ENCODE results near the gene PMVK. TPM values are rescaled to one million over a fixed set of nuclear protein-coding genes. Genes with fewer than 3 reads are reported as not detected.
A peak's percentile ranks its signal among the peaks of the same experiment; 100 is the strongest.

PMVK gene
- total and polyA plus RNA-seq, 2 donors from 2014 or later: 42.0 to 132 TPM

DNA sequence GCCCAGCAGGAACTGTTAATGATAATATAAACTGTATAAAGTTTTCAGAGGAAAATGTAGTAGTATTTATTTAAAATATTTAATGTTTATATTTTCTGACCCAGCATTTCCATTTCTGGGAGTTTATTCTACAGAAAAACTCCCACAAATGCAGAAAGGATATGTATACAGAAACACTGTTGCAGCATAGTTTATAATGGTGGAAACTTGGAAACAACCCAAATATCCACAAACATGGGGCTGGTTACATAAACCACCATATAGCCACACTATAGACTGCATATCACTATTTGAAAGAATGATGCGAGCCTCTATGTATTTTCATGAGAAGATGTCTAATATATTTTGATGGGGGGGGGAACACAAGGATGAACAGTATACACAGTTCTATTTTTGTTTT, 34.9 kb downstream of the PMVK start:
- H3K36me3 ChIP-seq (ENCODE audit: control insufficient read depth in 2 of 3, insufficient read depth in 3 of 3, low read length in 3 of 3): no peaks in the 10 kb centered on the region
- no peak overlapping the region for H3K27ac ChIP-seq (ENCODE audit: low read depth in 2 of 2, low read length in 2 of 2)
- no peaks in the 10 kb centered on the region for H3K4me1 ChIP-seq (ENCODE audit: control insufficient read depth in 2 of 3, insufficient read depth in 2 of 3, low read depth in 1 of 3, low read length in 3 of 3)
- H3K9ac ChIP-seq (ENCODE audit: low read length in 3 of 3): no peak overlapping the region
- TF ChIP-seq, protein P1, sequence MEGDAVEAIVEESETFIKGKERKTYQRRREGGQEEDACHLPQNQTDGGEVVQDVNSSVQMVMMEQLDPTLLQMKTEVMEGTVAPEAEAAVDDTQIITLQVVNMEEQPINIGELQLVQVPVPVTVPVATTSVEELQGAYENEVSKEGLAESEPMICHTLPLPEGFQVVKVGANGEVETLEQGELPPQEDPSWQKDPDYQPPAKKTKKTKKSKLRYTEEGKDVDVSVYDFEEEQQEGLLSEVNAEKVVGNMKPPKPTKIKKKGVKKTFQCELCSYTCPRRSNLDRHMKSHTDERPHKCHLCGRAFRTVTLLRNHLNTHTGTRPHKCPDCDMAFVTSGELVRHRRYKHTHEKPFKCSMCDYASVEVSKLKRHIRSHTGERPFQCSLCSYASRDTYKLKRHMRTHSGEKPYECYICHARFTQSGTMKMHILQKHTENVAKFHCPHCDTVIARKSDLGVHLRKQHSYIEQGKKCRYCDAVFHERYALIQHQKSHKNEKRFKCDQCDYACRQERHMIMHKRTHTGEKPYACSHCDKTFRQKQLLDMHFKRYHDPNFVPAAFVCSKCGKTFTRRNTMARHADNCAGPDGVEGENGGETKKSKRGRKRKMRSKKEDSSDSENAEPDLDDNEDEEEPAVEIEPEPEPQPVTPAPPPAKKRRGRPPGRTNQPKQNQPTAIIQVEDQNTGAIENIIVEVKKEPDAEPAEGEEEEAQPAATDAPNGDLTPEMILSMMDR (IDR thresholded peaks at IDR 0.05; ENCODE audit: borderline replicate concordance, extremely low read depth, insufficient read depth): no peak
- no peak for DNase-seq
- H3K27me3 ChIP-seq (ENCODE audit: control insufficient read depth, insufficient read depth, low read length): no peaks in the 10 kb centered on the region
- H3K4me3 ChIP-seq (ENCODE audit: low read length in 3 of 3): no peak overlapping the region
- intact Hi-C loops (cut with DNase I): no loop called here
- no peak for FAIRE-seq
- H3K9me3 ChIP-seq (ENCODE audit: control insufficient read depth in 2 of 3, insufficient read depth in 1 of 3, low read length in 3 of 3): no peaks in the 10 kb centered on the region

DNA sequence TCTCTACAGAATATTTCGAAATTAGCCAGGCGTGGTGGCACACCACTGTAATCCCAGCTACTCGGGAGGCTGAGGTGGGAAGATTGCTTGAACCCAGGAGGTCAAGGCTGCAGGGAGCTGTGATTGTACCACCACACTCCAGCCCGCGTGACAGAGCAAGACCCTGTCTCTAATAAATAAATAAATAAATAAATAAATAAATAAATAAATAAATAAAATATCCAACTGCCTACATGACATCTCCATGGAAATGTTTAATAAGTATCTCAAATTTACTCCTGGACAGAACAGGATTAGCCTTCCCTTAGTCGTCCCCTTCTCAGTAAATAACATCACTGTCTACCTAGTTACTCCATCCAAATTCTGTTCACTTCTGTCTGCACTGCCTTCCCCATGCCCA, 37.5 kb downstream of the PMVK start:
- no peak for DNase-seq
- no peaks in the 10 kb centered on the region for H3K27me3 ChIP-seq (ENCODE audit: control insufficient read depth, insufficient read depth, low read length)
- H3K27ac ChIP-seq (ENCODE audit: low read depth in 2 of 2, low read length in 2 of 2): no peak overlapping the region
- FAIRE-seq: no peak
- TF ChIP-seq, protein P1 (IDR thresholded peaks at IDR 0.05; ENCODE audit: borderline replicate concordance, extremely low read depth, insufficient read depth): no peak
- intact Hi-C loops (cut with DNase I): no loop called here
- no peak overlapping the region for H3K9ac ChIP-seq (ENCODE audit: low read length in 3 of 3)
- no peak overlapping the region for H3K4me3 ChIP-seq (ENCODE audit: low read length in 3 of 3)
- H3K9me3 ChIP-seq (ENCODE audit: control insufficient read depth in 2 of 3, insufficient read depth in 1 of 3, low read length in 3 of 3): no peaks in the 10 kb centered on the region
- H3K4me1 ChIP-seq (ENCODE audit: control insufficient read depth in 2 of 3, insufficient read depth in 2 of 3, low read depth in 1 of 3, low read length in 3 of 3): no peaks in the 10 kb centered on the region
- no peaks in the 10 kb centered on the region for H3K36me3 ChIP-seq (ENCODE audit: control insufficient read depth in 2 of 3, insufficient read depth in 3 of 3, low read length in 3 of 3)

DNA sequence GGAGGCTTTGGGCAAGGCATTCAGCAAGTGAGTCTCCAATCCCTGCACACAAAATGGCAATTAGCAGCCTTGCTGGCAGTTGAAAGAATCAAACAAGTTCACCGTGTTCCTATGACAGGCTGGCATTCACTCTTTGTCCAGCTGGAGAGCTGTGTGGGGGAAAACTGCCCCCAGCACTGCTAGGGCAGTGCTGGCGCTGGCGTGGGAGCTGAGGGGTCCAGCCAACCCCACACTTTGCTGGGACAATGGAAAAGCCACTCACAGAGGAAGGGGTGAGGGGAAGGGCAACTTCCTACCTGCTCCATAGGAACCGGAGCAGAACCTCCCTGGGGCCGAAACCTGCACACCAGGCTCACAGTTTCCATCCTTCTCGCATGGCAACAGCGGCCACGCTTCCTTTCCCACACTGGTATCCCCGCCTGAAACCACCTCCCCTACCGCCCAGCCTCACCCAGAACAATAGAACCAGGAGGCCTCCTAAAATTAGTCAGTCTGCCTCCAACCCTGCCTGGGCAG, 39.7 kb downstream of the PMVK start:
- TF ChIP-seq, protein P1 (IDR thresholded peaks at IDR 0.05; ENCODE audit: borderline replicate concordance, extremely low read depth, insufficient read depth): no peak
- H3K27me3 ChIP-seq (ENCODE audit: control insufficient read depth, insufficient read depth, low read length): no peaks in the 10 kb centered on the region
- peak in 4 of 5 donors; percentile 26 to 52 (median 42) for DNase-seq
- no peaks in the 10 kb centered on the region for H3K4me1 ChIP-seq (ENCODE audit: control insufficient read depth in 2 of 3, insufficient read depth in 2 of 3, low read depth in 1 of 3, low read length in 3 of 3)
- intact Hi-C loops (cut with DNase I): no loop called here
- no peak overlapping the region for H3K9ac ChIP-seq (ENCODE audit: low read length in 3 of 3)
- H3K4me3 ChIP-seq (ENCODE audit: low read length in 3 of 3): no peak overlapping the region
- H3K9me3 ChIP-seq (ENCODE audit: control insufficient read depth in 2 of 3, insufficient read depth in 1 of 3, low read length in 3 of 3): no peaks in the 10 kb centered on the region
- no peaks in the 10 kb centered on the region for H3K36me3 ChIP-seq (ENCODE audit: control insufficient read depth in 2 of 3, insufficient read depth in 3 of 3, low read length in 3 of 3)
- no peak for FAIRE-seq
- no peak overlapping the region for H3K27ac ChIP-seq (ENCODE audit: low read depth in 2 of 2, low read length in 2 of 2)

GRCh38 chr1:154895798-154896197, 40.7 kb downstream of the PMVK start:
- TF ChIP-seq, protein P1 (IDR thresholded peaks at IDR 0.05; ENCODE audit: borderline replicate concordance, extremely low read depth, insufficient read depth): no peak
- intact Hi-C loops (cut with DNase I): no loop called here
- H3K4me1 ChIP-seq (ENCODE audit: control insufficient read depth in 2 of 3, insufficient read depth in 2 of 3, low read depth in 1 of 3, low read length in 3 of 3): no peaks in the 10 kb centered on the region
- H3K27ac ChIP-seq (ENCODE audit: low read depth in 2 of 2, low read length in 2 of 2): no peak overlapping the region
- no peak overlapping the region for H3K4me3 ChIP-seq (ENCODE audit: low read length in 3 of 3)
- DNase-seq (no peak), FAIRE-seq (no peak)
- H3K9me3 ChIP-seq (ENCODE audit: control insufficient read depth in 2 of 3, insufficient read depth in 1 of 3, low read length in 3 of 3): no peaks in the 10 kb centered on the region
- H3K9ac ChIP-seq (ENCODE audit: low read length in 3 of 3): no peak overlapping the region
- H3K27me3 ChIP-seq (ENCODE audit: control insufficient read depth, insufficient read depth, low read length): no peaks in the 10 kb centered on the region
- no peaks in the 10 kb centered on the region for H3K36me3 ChIP-seq (ENCODE audit: control insufficient read depth in 2 of 3, insufficient read depth in 3 of 3, low read length in 3 of 3)
